Activated CD4-positive, alpha-beta T cell treated with anti-CD3 and anti-CD28 coated beads, Interleukin-2, amount 50 U/mL, for 4 hours (primary cell): ENCODE results near the gene CENPX.
A peak's percentile ranks its signal among the peaks of the same experiment; 100 is the strongest.
"Not testable (repeated sequence)": the region's sequence is repeated elsewhere in the genome, so short reads cannot be mapped to it uniquely, and the experiment has no call there.

Experiments
- DNase-seq, 2 experiments: peaks; one replicate each; pipeline ENCODE4 v3.0.0-alpha.2; 2020

CENPX gene

GRCh38 chr17:82038796-82039409, 16.2 kb upstream of the CENPX start:
- DNase-seq: not testable (repeated sequence)

GRCh38 chr17:82037889-82038195, 15.2 kb upstream of the CENPX start:
- DNase-seq: no peak

GRCh38 chr17:82037092-82037888, 14.6 kb upstream of the CENPX start, which contains the start of gene DCXR:
TSS of gene DCXR (minus strand) at chr17:82037697. CDS start at chr17:82037682, 15 bp downstream.
- peak; percentile 88 to 89 for DNase-seq

- DNase-seq: no peak
Measured at GRCh38 chr17:82036634-82037091, 14.0 kb upstream of the CENPX start.

GRCh38 chr17:82035956-82036633, 13.4 kb upstream of the CENPX start:
- DNase-seq: no peak

GRCh38 chr17:82035488-82035887, 12.8 kb upstream of the CENPX start:
- DNase-seq: no peak

- DNase-seq: no peak
Measured at GRCh38 chr17:82034371-82035011, 11.8 kb upstream of the CENPX start.

- no peak for DNase-seq
Measured at GRCh38 chr17:82033359-82034085, 10.8 kb upstream of the CENPX start.

GRCh38 chr17:82031885-82032627, 9.4 kb upstream of the CENPX start:
- DNase-seq: no peak

- no peak for DNase-seq
Measured at GRCh38 chr17:82031303-82031884, 8.7 kb upstream of the CENPX start, which contains the start of gene RAC3. TSS of gene RAC3 (plus strand) at chr17:82031678. CDS start at chr17:82031762, 84 bp downstream.

GRCh38 chr17:82030470-82031302, 8.0 kb upstream of the CENPX start:
- DNase-seq: peak; percentile 78

GRCh38 chr17:82029990-82030469, 7.4 kb upstream of the CENPX start:
- no peak for DNase-seq

GRCh38 chr17:82029391-82029790, 6.7 kb upstream of the CENPX start:
- DNase-seq: no peak

GRCh38 chr17:82028966-82029365, 6.3 kb upstream of the CENPX start:
- no peak for DNase-seq

- DNase-seq: no peak
Measured at GRCh38 chr17:82028246-82028645, 5.6 kb upstream of the CENPX start.

- DNase-seq: no peak
Measured at GRCh38 chr17:82025401-82026107, 2.9 kb upstream of the CENPX start.

GRCh38 chr17:82024859-82025258, 2.2 kb upstream of the CENPX start:
- no peak for DNase-seq

- no peak for DNase-seq
Measured at GRCh38 chr17:82023447-82024241, 966 bp upstream of the CENPX start.

- peak; percentile 99 to 100 for DNase-seq
Measured at GRCh38 chr17:82022981-82023446, 336 bp upstream of the CENPX start, which contains the start of gene LRRC45. TSS of gene LRRC45 (plus strand) at chr17:82023305. CDS start at chr17:82023644, 339 bp downstream.
